Mesenchymal stem cell (in vitro differentiated cells and primary cell): ENCODE data around the gene SCYL2.
"Not testable (repeated sequence)": the region's sequence is repeated elsewhere in the genome, so short reads cannot be mapped to it uniquely, and the experiment has no call there.

Experiments used
- DNase-seq: peaks from one replicate; pipeline ENCODE4 v3.0.0-alpha.2; 2013
- H2AFZ ChIP-seq: one replicate; pipeline ENCODE4 v1.6.1; 2013; ENCODE audit warnings: low read depth, mild to moderate bottlenecking, control low read depth, inconsistent platforms, low read length, moderate library complexity
- H2AK5ac ChIP-seq: 2 replicates; pipeline ENCODE4 v1.6.1; 2013; ENCODE audit warnings: low read length, moderate library complexity, mild to moderate bottlenecking, inconsistent platforms; ENCODE audit not compliant: severe bottlenecking
- H2BK120ac ChIP-seq: one replicate; pipeline ENCODE4 v1.6.1; 2013; ENCODE audit warnings: low read depth, mild to moderate bottlenecking, inconsistent platforms, low read length, moderate library complexity
- H2BK12ac ChIP-seq, 2 experiments: one replicate each; pipeline ENCODE4 v1.6.1; 2013; ENCODE audit warnings: inconsistent platforms in 2 of 2, low read length in 2 of 2, mild to moderate bottlenecking in 2 of 2, moderate library complexity in 2 of 2, control low read depth in 1 of 2
- H2BK15ac ChIP-seq: one replicate; pipeline ENCODE4 v1.6.1; 2013; ENCODE audit warnings: mild to moderate bottlenecking, low read depth, inconsistent platforms; ENCODE audit not compliant: poor library complexity, severe bottlenecking
- H2BK5ac ChIP-seq: 2 replicates; pipeline ENCODE4 v1.6.1; 2013; ENCODE audit warnings: low read depth, mild to moderate bottlenecking, low read length, control low read depth, inconsistent platforms; ENCODE audit not compliant: poor library complexity, severe bottlenecking
- H3K14ac ChIP-seq, 2 experiments: one replicate each; pipeline ENCODE4 v1.6.1; 2013; ENCODE audit warnings: inconsistent platforms in 2 of 2, low read length in 2 of 2, control low read depth in 1 of 2, mild to moderate bottlenecking in 1 of 2, moderate library complexity in 1 of 2
- H3K18ac ChIP-seq, 2 experiments: one replicate each; pipeline ENCODE4 v1.6.1; 2013; ENCODE audit warnings: inconsistent platforms in 2 of 2, low read length in 2 of 2, control low read depth in 1 of 2, low read depth in 1 of 2, mild to moderate bottlenecking in 1 of 2
- H3K23ac ChIP-seq, 2 experiments: one replicate each; pipeline ENCODE4 v1.6.1; 2013; ENCODE audit warnings: inconsistent platforms in 2 of 2, low read length in 2 of 2, mild to moderate bottlenecking in 2 of 2, moderate library complexity in 2 of 2, control low read depth in 1 of 2
- H3K27ac ChIP-seq: 2 replicates; pipeline ENCODE4 v1.5.1; 2013; ENCODE audit warnings: mild to moderate bottlenecking, moderate library complexity, low read length, control low read depth, inconsistent platforms; ENCODE audit not compliant: poor library complexity, severe bottlenecking
- H3K27me3 ChIP-seq, 2 experiments: 2 replicates each; pipeline versions ENCODE4 v1.6.1 to v1.7.0; 2013; ENCODE audit warnings: low read length in 2 of 2, mild to moderate bottlenecking in 2 of 2, moderate library complexity in 2 of 2, control low read depth in 1 of 2, inconsistent platforms in 1 of 2; ENCODE audit not compliant: control insufficient read depth in 1 of 2, insufficient read depth in 1 of 2
- H3K36me3 ChIP-seq, 2 experiments: 2 replicates each; pipeline versions ENCODE4 v1.6.1 to v1.7.0; 2013; ENCODE audit warnings: low read length in 2 of 2, control low read depth in 1 of 2, inconsistent platforms in 1 of 2, low read depth in 1 of 2, mild to moderate bottlenecking in 1 of 2; ENCODE audit not compliant: insufficient read depth in 2 of 2, control insufficient read depth in 1 of 2
- H3K4ac ChIP-seq, 2 experiments: one replicate each; pipeline ENCODE4 v1.6.1; 2013; ENCODE audit warnings: inconsistent platforms in 2 of 2, low read length in 2 of 2, mild to moderate bottlenecking in 2 of 2, moderate library complexity in 2 of 2, control low read depth in 1 of 2, low read depth in 1 of 2
- H3K4me1 ChIP-seq: 2 replicates; pipeline ENCODE4 v1.6.1; 2013; ENCODE audit warnings: low read depth, low read length, control low read depth; ENCODE audit not compliant: control insufficient read depth, insufficient read depth
- H3K4me2 ChIP-seq: 2 replicates; pipeline ENCODE4 v1.6.1; 2013; ENCODE audit warnings: low read length, mild to moderate bottlenecking, inconsistent platforms; ENCODE audit not compliant: poor library complexity, severe bottlenecking
- H3K4me3 ChIP-seq, 2 experiments: 2 replicates each; pipeline versions ENCODE4 v1.5.1 to v1.7.0; 2013; ENCODE audit warnings: low read length in 2 of 2, mild to moderate bottlenecking in 2 of 2, control low read depth in 1 of 2, low read depth in 1 of 2; ENCODE audit not compliant: insufficient read depth in 1 of 2
- H3K79me1 ChIP-seq: replicated peaks from 2 replicates; pipeline ENCODE4 v1.6.1; 2013; ENCODE audit warnings: mild to moderate bottlenecking, control low read depth, low read length, inconsistent platforms; ENCODE audit not compliant: poor library complexity, severe bottlenecking
- H3K9ac ChIP-seq: 2 replicates; pipeline ENCODE4 v1.7.0; 2013; ENCODE audit warnings: mild to moderate bottlenecking, low read length, moderate library complexity
- H3K9me3 ChIP-seq: 2 replicates; pipeline ENCODE4 v1.7.0; 2013; ENCODE audit warnings: mild to moderate bottlenecking, low read length; ENCODE audit not compliant: control insufficient read depth
- H4K8ac ChIP-seq: one replicate; pipeline ENCODE4 v1.6.1; 2013; ENCODE audit warnings: inconsistent platforms, mild to moderate bottlenecking, low read length, moderate library complexity
- H4K91ac ChIP-seq: one replicate; pipeline ENCODE4 v1.6.1; 2013; ENCODE audit warnings: mild to moderate bottlenecking, low read length, inconsistent platforms
- WGBS: methylation state at CpG from one replicate; pipeline ENCODE4 v1.1.7; 2013; ENCODE audit warnings: mixed read lengths; 5-methylcytosine and 5-hydroxymethylcytosine counted together

Gene SCYL2

GRCh38 chr12:100308138-100308537 is 41.2 kb downstream of the SCYL2 start:
- H2BK15ac ChIP-seq, H3K4me2 ChIP-seq, H4K8ac ChIP-seq, H2AFZ ChIP-seq, H3K9ac ChIP-seq, H3K9me3 ChIP-seq, H3K27ac ChIP-seq, H3K18ac ChIP-seq, H3K4me1 ChIP-seq, H2BK120ac ChIP-seq, DNase-seq, H2AK5ac ChIP-seq, H3K27me3 ChIP-seq, H3K4ac ChIP-seq, H2BK5ac ChIP-seq, H3K14ac ChIP-seq, H2BK12ac ChIP-seq, H3K23ac ChIP-seq, H4K91ac ChIP-seq, H3K4me3 ChIP-seq: not testable (repeated sequence)
- H3K36me3 ChIP-seq, result peaks cover 16 to 54% of the 10 kb centered on the region in 2 experiments
- peaks cover 27% of the 10 kb centered on the region for H3K79me1 ChIP-seq
- WGBS, result 100% methylated on average over 3 of the region's 5 CpGs

GRCh38 chr12:100311317-100311716 is 44.3 kb downstream of the SCYL2 start:
- Histone ChIP-seq H3K79me1 (peaks cover 17% of the 10 kb centered on the region), H3K14ac (no peak overlapping the region), H3K4me2 (no peak overlapping the region), H2BK5ac (no peak overlapping the region), H2BK120ac (no peak overlapping the region), H3K4me1 (no peaks in the 10 kb centered on the region), H4K91ac (no peak overlapping the region), H3K23ac (no peak overlapping the region), H3K18ac (no peak overlapping the region), H2BK12ac (no peak overlapping the region), H2AFZ (no peak overlapping the region), H3K27ac (no peak overlapping the region), H3K4ac (no peak overlapping the region), H3K4me3 (no peak overlapping the region), H3K36me3 (peaks cover 4 to 62% of the 10 kb centered on the region in 2 experiments), H2AK5ac (no peak overlapping the region), H3K9me3 (no peaks in the 10 kb centered on the region), H3K9ac (no peak overlapping the region), H3K27me3 (no peaks in the 10 kb centered on the region), H4K8ac (no peak overlapping the region), H2BK15ac (no peak overlapping the region)
- no peak for DNase-seq
- WGBS, result no CpG with 5 or more reads among the region's 1 CpG

GRCh38 chr12:100317371-100317770 is 50.4 kb downstream of the SCYL2 start:
- no peak overlapping the region for H4K8ac ChIP-seq
- no peak overlapping the region for H3K9ac ChIP-seq
- H3K27me3 ChIP-seq, result no peaks in the 10 kb centered on the region
- no peaks in the 10 kb centered on the region for H3K4me1 ChIP-seq
- H3K27ac ChIP-seq, result no peak overlapping the region
- no peak overlapping the region for H4K91ac ChIP-seq
- no peak overlapping the region for H3K18ac ChIP-seq
- H2BK12ac ChIP-seq, result no peak overlapping the region
- peaks cover 3 to 74% of the 10 kb centered on the region in 2 experiments for H3K36me3 ChIP-seq
- no peaks in the 10 kb centered on the region for H3K9me3 ChIP-seq
- H2BK15ac ChIP-seq, result no peak overlapping the region
- H2AFZ ChIP-seq, result no peak overlapping the region
- no peak overlapping the region for H2BK120ac ChIP-seq
- DNase-seq, result no peak
- no peak overlapping the region for H3K4ac ChIP-seq
- peaks cover 11% of the 10 kb centered on the region for H3K79me1 ChIP-seq
- no peak overlapping the region for H3K14ac ChIP-seq
- H2AK5ac ChIP-seq, result no peak overlapping the region
- H3K4me3 ChIP-seq, result no peak overlapping the region
- no peak overlapping the region for H2BK5ac ChIP-seq
- H3K23ac ChIP-seq, result no peak overlapping the region
- no peak overlapping the region for H3K4me2 ChIP-seq
- WGBS, result 100% methylated on average over 1 of the region's 2 CpGs

GRCh38 chr12:100324498-100324897 is 57.5 kb downstream of the SCYL2 start:
- H3K4ac ChIP-seq, result no peak overlapping the region
- no peak overlapping the region for H2BK5ac ChIP-seq
- peaks cover 6% of the 10 kb centered on the region for H3K79me1 ChIP-seq
- H4K8ac ChIP-seq, result no peak overlapping the region
- H3K9ac ChIP-seq, result no peak overlapping the region
- peaks cover under 1 to 63% of the 10 kb centered on the region in 2 experiments for H3K36me3 ChIP-seq
- H2BK12ac ChIP-seq, result no peak overlapping the region
- H3K4me2 ChIP-seq, result no peak overlapping the region
- no peak overlapping the region for H2BK15ac ChIP-seq
- H2AK5ac ChIP-seq, result no peak overlapping the region
- H2AFZ ChIP-seq, result no peak overlapping the region
- H3K4me3 ChIP-seq, result no peak overlapping the region
- H3K14ac ChIP-seq, result no peak overlapping the region
- no peak overlapping the region for H3K27ac ChIP-seq
- no peak for DNase-seq
- H2BK120ac ChIP-seq, result no peak overlapping the region
- no peak overlapping the region for H3K23ac ChIP-seq
- no peaks in the 10 kb centered on the region for H3K9me3 ChIP-seq
- H3K18ac ChIP-seq, result no peak overlapping the region
- no peaks in the 10 kb centered on the region for H3K27me3 ChIP-seq
- no peak overlapping the region for H4K91ac ChIP-seq
- no peaks in the 10 kb centered on the region for H3K4me1 ChIP-seq
